Chondrocyte (in vitro differentiated cells): ENCODE results near the gene CGB7. TPM values are rescaled to one million over a fixed set of nuclear protein-coding genes. Genes with fewer than 3 reads are reported as not detected.

Experiments used
- DNase-seq: peaks from one replicate; pipeline ENCODE4 v3.0.0; 2021; ENCODE audit warnings: mixed read lengths, low spot score
- H3K27ac Mint-ChIP-seq: one replicate; pipeline ENCODE4 v1.8.0; 2021; ENCODE audit warnings: mild to moderate bottlenecking, moderate library complexity, mixed read lengths; ENCODE audit not compliant: unreplicated experiment
- H3K27me3 Mint-ChIP-seq: 2 replicates; pipeline ENCODE4 v1.8.0; 2021; ENCODE audit warnings: low read depth, mixed read lengths
- H3K36me3 Mint-ChIP-seq: 2 replicates; pipeline ENCODE4 v1.8.0; 2021; ENCODE audit warnings: low read depth, mixed read lengths
- H3K4me1 Mint-ChIP-seq: 2 replicates; pipeline ENCODE4 v1.8.0; 2021; ENCODE audit warnings: low read depth, mild to moderate bottlenecking, mixed read lengths
- H3K4me3 Mint-ChIP-seq: one replicate; pipeline ENCODE4 v1.8.0; 2021; ENCODE audit warnings: mild to moderate bottlenecking, moderate library complexity, mixed read lengths; ENCODE audit not compliant: unreplicated experiment
- H3K9me3 Mint-ChIP-seq: 2 replicates; pipeline ENCODE4 v1.8.0; 2021; ENCODE audit warnings: low read depth, mixed read lengths
- CTCF ChIP-seq: fragments of 200-600 bp; sonication (generic); IDR thresholded peaks from 2 replicates; pipeline ENCODE4 v1.5.0; 2021; ENCODE audit warnings: antibody characterized with exemption, mild to moderate bottlenecking, moderate library complexity
- microRNA-seq: library from miRNA; unstranded; fragments of <30 nt; microRNA quantifications from one replicate; pipeline ENCODE4 v1.2.0, GENCODE V29; 2020; ENCODE audit warnings: borderline number of aligned reads
- total RNA-seq: library from RNA; stranded (reverse); gene quantifications from 3 replicates; pipeline ENCODE4 v1.2.1, GENCODE V29; 2021

Gene CGB7
- total RNA-seq, 1 donor from 2014 or later, result 0.52 TPM

DNA sequence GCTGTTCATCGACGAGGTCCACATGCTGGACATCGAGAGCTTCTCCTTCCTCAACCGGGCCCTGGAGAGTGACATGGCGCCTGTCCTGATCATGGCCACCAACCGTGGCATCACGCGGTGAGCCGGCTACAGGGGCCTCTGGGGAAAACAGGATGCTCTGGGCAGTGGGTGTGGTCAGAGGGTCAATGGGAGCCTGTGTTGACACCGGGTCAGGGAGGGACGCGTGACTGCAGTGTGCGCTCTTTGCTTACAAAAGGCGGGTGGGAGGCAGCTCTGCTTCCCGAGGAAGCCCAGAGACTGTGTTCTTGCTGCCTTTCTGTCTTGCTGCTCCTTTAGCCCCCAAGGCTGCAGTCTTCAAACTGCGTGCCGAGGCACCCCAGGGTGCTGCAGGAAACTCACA, 46.4 kb downstream of the CGB7 start:
- H3K27ac Mint-ChIP-seq, result no peak overlapping the region
- no peaks in the 10 kb centered on the region for H3K9me3 Mint-ChIP-seq
- DNase-seq, result no peak
- no peaks in the 10 kb centered on the region for H3K27me3 Mint-ChIP-seq
- no peak for TF ChIP-seq CTCF
- H3K4me1 Mint-ChIP-seq, result no peaks in the 10 kb centered on the region
- peaks cover 20% of the 10 kb centered on the region for H3K36me3 Mint-ChIP-seq
- no peak overlapping the region for H3K4me3 Mint-ChIP-seq

GRCh38 chr19:49010453-49010852, 47.1 kb downstream of the CGB7 start:
- TF ChIP-seq CTCF, result no peak
- H3K27me3 Mint-ChIP-seq, result no peaks in the 10 kb centered on the region

GRCh38 chr19:49009828-49010227, 47.7 kb downstream of the CGB7 start:
- Mint-ChIP-seq H3K27me3 (no peaks in the 10 kb centered on the region), H3K27ac (no peak overlapping the region), H3K36me3 (peaks cover 16% of the 10 kb centered on the region), H3K9me3 (no peaks in the 10 kb centered on the region), H3K4me3 (no peak overlapping the region), H3K4me1 (no peaks in the 10 kb centered on the region)
- no peak for TF ChIP-seq CTCF
- DNase-seq, result no peak

More at GRCh38 chr19:49010453-49010852, 47.1 kb downstream of the CGB7 start:
- no peak overlapping the region for H3K4me3 Mint-ChIP-seq
- no peak overlapping the region for H3K27ac Mint-ChIP-seq
- no peaks in the 10 kb centered on the region for H3K9me3 Mint-ChIP-seq
- H3K36me3 Mint-ChIP-seq, result peaks cover 15% of the 10 kb centered on the region
- no peak for DNase-seq
- no peaks in the 10 kb centered on the region for H3K4me1 Mint-ChIP-seq

DNA sequence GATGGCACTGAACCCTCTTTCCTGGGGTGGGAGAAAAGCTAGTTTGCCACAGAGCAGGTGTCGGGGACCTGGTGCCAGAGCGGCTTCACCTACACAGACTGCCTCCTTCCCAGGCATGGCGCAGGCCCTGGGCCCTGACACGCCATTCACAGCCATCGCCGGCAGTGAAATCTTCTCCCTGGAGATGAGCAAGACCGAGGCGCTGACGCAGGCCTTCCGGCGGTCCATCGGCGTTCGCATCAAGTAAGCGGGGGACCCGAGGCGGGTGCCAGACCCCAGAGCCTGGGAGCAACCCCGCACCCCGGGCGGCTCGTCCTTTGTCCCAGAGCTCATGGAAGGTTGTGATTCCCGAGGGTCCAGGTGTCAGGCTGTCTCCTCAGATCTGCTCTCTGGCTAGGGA, 50.6 kb downstream of the CGB7 start:
- TF ChIP-seq CTCF, result no peak
- H3K9me3 Mint-ChIP-seq, result no peaks in the 10 kb centered on the region
- no peaks in the 10 kb centered on the region for H3K27me3 Mint-ChIP-seq
- DNase-seq, result no peak
- no peak overlapping the region for H3K4me3 Mint-ChIP-seq
- peaks cover 19% of the 10 kb centered on the region for H3K36me3 Mint-ChIP-seq
- no peaks in the 10 kb centered on the region for H3K4me1 Mint-ChIP-seq
- H3K27ac Mint-ChIP-seq, result no peak overlapping the region

DNA sequence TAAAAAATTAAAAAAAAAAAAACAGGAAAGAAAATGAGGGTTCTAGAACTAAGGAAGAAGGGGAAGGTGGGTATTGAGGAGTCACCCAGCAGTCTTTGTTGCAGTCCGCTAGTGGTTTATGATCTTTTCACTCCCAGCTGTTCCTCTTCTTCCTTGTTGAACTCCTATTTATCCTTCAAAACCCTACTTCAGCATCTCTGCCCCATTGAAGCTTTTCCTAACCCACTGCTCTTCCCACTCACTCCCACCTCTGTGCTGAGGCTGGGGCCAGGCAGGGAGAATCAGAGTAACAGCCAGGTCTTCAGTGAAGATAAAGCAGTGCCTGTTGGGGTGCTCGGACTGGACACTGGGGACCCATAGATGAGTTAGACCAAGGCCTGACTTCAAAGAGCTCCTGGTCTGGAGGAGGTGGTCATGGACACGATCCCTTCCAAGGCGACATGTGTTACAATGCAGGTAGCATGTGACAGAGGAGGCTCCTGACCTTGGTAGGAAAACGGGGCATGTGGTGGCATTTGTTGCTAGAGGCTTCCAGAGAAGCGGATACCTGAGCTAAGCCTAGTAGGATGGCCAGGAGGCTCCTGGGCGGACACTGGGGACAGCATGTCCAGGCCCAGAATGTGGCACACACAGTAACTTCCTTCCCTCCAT, 52.5 kb downstream of the CGB7 start:
- no peak for DNase-seq
- H3K27me3 Mint-ChIP-seq, result no peaks in the 10 kb centered on the region
- TF ChIP-seq CTCF, result no peak
- H3K27ac Mint-ChIP-seq, result no peak overlapping the region
- H3K4me3 Mint-ChIP-seq, result no peak overlapping the region
- peaks cover 12% of the 10 kb centered on the region for H3K36me3 Mint-ChIP-seq
- no peaks in the 10 kb centered on the region for H3K9me3 Mint-ChIP-seq
- no peaks in the 10 kb centered on the region for H3K4me1 Mint-ChIP-seq

Small RNA genes lying within 50 kb of the gene (microRNA-seq; reads per million reads assigned to microRNA genes)
- gene MIR6798, result not detected

Other genes with a start within 250 kb of the CGB7 start
- 30.9 to 42.2 TPM (median 41.4 TPM) in 3 replicates for gene BCAT2, start 246.7 kb downstream of the CGB7 start, total RNA-seq
- 11.4 to 13.6 TPM (median 13.5 TPM) in 3 replicates for gene HSD17B14, start 221.3 kb downstream of the CGB7 start, total RNA-seq
- 16.8 to 34.3 TPM (median 19.6 TPM) in 3 replicates for gene PLEKHA4, start 189.1 kb downstream of the CGB7 start, total RNA-seq
- 42.1 to 106 TPM (median 104 TPM) in 3 replicates for gene PPP1R15A, start 185.3 kb downstream of the CGB7 start, total RNA-seq
- not detected in 3 replicates for gene TULP2, start 159.0 kb downstream of the CGB7 start, total RNA-seq
- 209 to 277 TPM (median 215 TPM) in 3 replicates for gene NUCB1, start 157.4 kb downstream of the CGB7 start, total RNA-seq
- not detected in 3 replicates for gene DHDH, start 124.0 kb downstream of the CGB7 start, total RNA-seq
- gene BAX, start 102.9 kb downstream of the CGB7 start, total RNA-seq, result 161 to 167 TPM (median 165 TPM) in 3 replicates
- gene FTL, start 92.4 kb downstream of the CGB7 start, total RNA-seq, result 1,722 to 4,533 TPM (median 1,892 TPM) in 3 replicates
- gene GYS1, start 64.4 kb downstream of the CGB7 start, total RNA-seq, result 43.4 to 51.1 TPM (median 49.1 TPM) in 3 replicates
- 45.3 to 72.5 TPM (median 47.7 TPM) in 3 replicates for gene RUVBL2, start 63.9 kb downstream of the CGB7 start, total RNA-seq
- not detected in 3 replicates for gene LHB, start 40.7 kb downstream of the CGB7 start, total RNA-seq
- gene CGB3, start 33.4 kb downstream of the CGB7 start, total RNA-seq, result not detected in 3 replicates
- gene CGB2, start 25.9 kb downstream of the CGB7 start, total RNA-seq, result 0.56 TPM in 1 of 3 replicates, not detected in the others
- gene CGB1, start 20.9 kb downstream of the CGB7 start, total RNA-seq, result 0.92 TPM in 1 of 3 replicates, not detected in the others
- 1.6 TPM in 1 of 3 replicates, not detected in the others for gene CGB5, start 13.9 kb downstream of the CGB7 start, total RNA-seq
- gene CGB8, start 8.6 kb downstream of the CGB7 start, total RNA-seq, result 1.7 to 3.1 TPM (median 2.4 TPM) in 3 replicates
- 1.1 to 1.6 TPM in 2 of 3 replicates, not detected in the other for gene NTF4, start 7.1 kb upstream of the CGB7 start, total RNA-seq
- gene KCNA7, start 14.9 kb upstream of the CGB7 start, total RNA-seq, result 0.12 TPM in 1 of 3 replicates, not detected in the others
- 151 to 218 TPM (median 163 TPM) in 3 replicates for gene SNRNP70, start 27.7 kb upstream of the CGB7 start, total RNA-seq
- gene LIN7B, start 56.6 kb upstream of the CGB7 start, total RNA-seq, result 12.7 to 14.3 TPM (median 13.9 TPM) in 3 replicates
- 1.1 to 1.7 TPM (median 1.6 TPM) in 3 replicates for gene C19orf73, start 61.4 kb upstream of the CGB7 start, total RNA-seq
- gene PPFIA3, start 61.8 kb upstream of the CGB7 start, total RNA-seq, result 12.7 to 14.4 TPM (median 13.9 TPM) in 3 replicates
- gene HRC, start 97.6 kb upstream of the CGB7 start, total RNA-seq, result not detected in 3 replicates
- 42.2 to 53.4 TPM (median 50.2 TPM) in 3 replicates for gene TRPM4, start 100.0 kb upstream of the CGB7 start, total RNA-seq